Spinal cord (tissue), 10 donors: ENCODE results near the gene DMRTA1. TPM values are rescaled to one million over a fixed set of nuclear protein-coding genes. Genes with fewer than 3 reads are reported as not detected.
A peak's percentile ranks its signal among the peaks of the same experiment; 100 is the strongest.
"Not testable (repeated sequence)": the region's sequence is repeated elsewhere in the genome, so short reads cannot be mapped to it uniquely, and the experiment has no call there.

Experiments
- DNase-seq, 6 donors: peaks; one replicate each; pipeline versions ENCODE4 v3.0.0 to v3.0.0-alpha.2; 2013 to 2015; ENCODE audit warnings: low spot score in 6 of 6, low read depth in 4 of 6
- H3K27ac ChIP-seq: one replicate; pipeline ENCODE4 v1.5.1; 2013; ENCODE audit warnings: low read depth, low read length, control low read depth
- H3K27me3 ChIP-seq: one replicate; pipeline ENCODE4 v1.6.1; 2013; ENCODE audit warnings: low read length; ENCODE audit not compliant: control insufficient read depth, insufficient read depth
- H3K36me3 ChIP-seq: one replicate; pipeline ENCODE4 v1.6.1; 2013; ENCODE audit warnings: low read length; ENCODE audit not compliant: control insufficient read depth, insufficient read depth
- H3K4me1 ChIP-seq: one replicate; pipeline ENCODE4 v1.6.1; 2013; ENCODE audit warnings: low read length; ENCODE audit not compliant: control insufficient read depth, insufficient read depth
- H3K4me3 ChIP-seq: one replicate; pipeline ENCODE4 v1.5.1; 2013; ENCODE audit warnings: low read depth, low read length, control low read depth
- H3K9me3 ChIP-seq: one replicate; pipeline ENCODE4 v1.6.1; 2013; ENCODE audit warnings: low read length; ENCODE audit not compliant: control insufficient read depth, insufficient read depth
- WGBS: methylation state at CpG from one replicate; pipeline ENCODE4 v1.1.5; 2013; ENCODE audit warnings: missing lambda C conversion rate; ENCODE audit not compliant: insufficient coverage; 5-methylcytosine and 5-hydroxymethylcytosine counted together
- polyA plus RNA-seq, 2 donors: library from polyadenylated mRNA; unstranded; fragments of 120-200 nt; gene quantifications; one replicate each; pipeline ENCODE4 v1.2.1, GENCODE V29; 2013; ENCODE audit not compliant: insufficient read length in 2 of 2
- total RNA-seq, 2 donors: library from RNA; depleted of rRNA in 1 of 2; stranded (reverse); fragments of 120-200 nt in 1 of 2; fragments of >200 nt in 1 of 2; gene quantifications; one replicate each; pipeline versions ENCODE4 v1.2.3 to v1.2.4, GENCODE V29; 2013 to 2014
- donor health status: healthy.

The DMRTA1 gene
- total and polyA plus RNA-seq, 4 donors, result 0.32 to 1.1 (median 0.79) TPM

GRCh38 chr9:22454016-22454415 lies 7.4 kb downstream of the DMRTA1 start:
- no peaks in the 10 kb centered on the region for H3K27me3 ChIP-seq
- no peaks in the 10 kb centered on the region for H3K9me3 ChIP-seq
- no peaks in the 10 kb centered on the region for H3K4me1 ChIP-seq
- H3K36me3 ChIP-seq, result no peaks in the 10 kb centered on the region
- WGBS, result no CpG with 5 or more reads among the region's 1 CpG
- H3K27ac ChIP-seq, result no peak overlapping the region
- DNase-seq, result no peak
- H3K4me3 ChIP-seq, result no peak overlapping the region

DNA sequence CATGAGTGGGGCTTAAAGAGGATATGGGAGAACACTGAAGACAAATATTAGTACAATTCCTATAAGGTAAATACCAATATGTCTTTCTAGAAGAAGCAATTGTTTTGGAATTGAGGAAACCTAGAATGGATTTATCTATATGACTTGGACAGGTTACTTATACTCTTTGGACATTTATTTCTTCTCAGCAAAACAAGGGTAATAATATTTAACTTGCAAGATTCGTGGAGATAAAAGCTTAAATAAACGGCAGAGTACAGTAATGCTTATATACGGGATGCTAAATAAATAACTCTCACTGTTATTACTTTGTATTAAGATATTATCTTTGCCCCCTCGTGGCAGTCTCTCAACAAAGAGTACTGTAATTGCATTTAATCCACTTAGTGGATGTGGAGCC lies 8.6 kb downstream of the DMRTA1 start:
- no peaks in the 10 kb centered on the region for H3K9me3 ChIP-seq
- DNase-seq, result no peak
- H3K27me3 ChIP-seq, result no peaks in the 10 kb centered on the region
- WGBS, result no CpG with 5 or more reads among the region's 4 CpGs
- H3K4me3 ChIP-seq, result no peak overlapping the region
- H3K27ac ChIP-seq, result no peak overlapping the region
- no peaks in the 10 kb centered on the region for H3K36me3 ChIP-seq
- H3K4me1 ChIP-seq, result no peaks in the 10 kb centered on the region

DNA sequence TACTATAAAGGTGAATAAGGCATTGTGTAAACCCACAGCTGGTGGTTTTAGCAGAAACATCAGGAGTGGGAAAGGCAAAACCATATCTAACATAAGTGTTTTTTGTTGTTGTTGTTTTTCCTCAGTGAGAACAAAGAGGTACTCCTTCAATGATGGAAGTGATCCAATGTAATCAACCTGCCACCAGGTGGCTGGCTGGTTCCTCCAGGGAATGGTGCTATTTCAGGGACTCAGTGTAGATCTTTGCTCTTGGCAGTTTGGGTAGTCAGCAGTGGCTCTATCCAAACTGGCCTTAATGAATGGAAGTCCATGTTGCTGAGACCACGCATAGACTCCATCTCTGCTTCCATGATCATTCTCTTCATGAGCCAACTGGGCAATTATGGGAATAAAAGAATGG lies 10.8 kb downstream of the DMRTA1 start:
- Histone ChIP-seq H3K36me3 (no peaks in the 10 kb centered on the region), H3K27ac (no peak overlapping the region), H3K9me3 (no peaks in the 10 kb centered on the region), H3K4me3 (no peak overlapping the region), H3K27me3 (no peaks in the 10 kb centered on the region), H3K4me1 (no peaks in the 10 kb centered on the region)
- DNase-seq, result no peak
- WGBS, result no CpG with 5 or more reads among the region's 1 CpG

- H3K4me3 ChIP-seq, result no peak overlapping the region
- no peaks in the 10 kb centered on the region for H3K9me3 ChIP-seq
- H3K36me3 ChIP-seq, result no peaks in the 10 kb centered on the region
- 80% methylated on average over 1 of the region's 1 CpG for WGBS
- DNase-seq, result no peak
- H3K27me3 ChIP-seq, result no peaks in the 10 kb centered on the region
- no peaks in the 10 kb centered on the region for H3K4me1 ChIP-seq
- no peak overlapping the region for H3K27ac ChIP-seq
Measured at GRCh38 chr9:22463205-22463604, 16.6 kb downstream of the DMRTA1 start.

- DNase-seq, result peak in 5 of 6 donors; percentile 13 to 93 (median 54)
- no peaks in the 10 kb centered on the region for H3K4me1 ChIP-seq
- no peak overlapping the region for H3K4me3 ChIP-seq
- H3K27me3 ChIP-seq, result no peaks in the 10 kb centered on the region
- H3K27ac ChIP-seq, result no peak overlapping the region
- WGBS, result 3% methylated on average over 5 of the region's 8 CpGs
- no peaks in the 10 kb centered on the region for H3K9me3 ChIP-seq
- H3K36me3 ChIP-seq, result no peaks in the 10 kb centered on the region
Measured at GRCh38 chr9:22469928-22470544, 23.4 kb downstream of the DMRTA1 start.

DNA sequence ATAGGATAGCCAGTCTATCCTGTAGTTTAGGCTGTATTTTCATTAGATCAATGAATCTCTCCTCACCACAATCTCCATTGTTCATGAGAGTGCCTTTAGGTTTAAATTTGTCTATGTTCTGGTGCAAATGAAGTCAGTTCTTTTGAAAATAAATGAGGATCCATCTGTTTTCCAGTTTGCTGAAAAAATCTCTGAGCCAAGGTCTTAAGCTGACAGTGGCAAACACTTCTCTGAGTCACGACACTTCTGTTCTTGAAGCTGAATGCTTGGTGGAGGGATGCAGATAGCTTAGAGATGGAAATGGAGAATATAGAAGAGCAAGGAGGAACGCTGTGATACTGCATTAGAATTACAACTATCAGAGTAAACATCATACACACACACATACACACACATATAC lies 34.9 kb downstream of the DMRTA1 start:
- Histone ChIP-seq H3K4me1 (no peaks in the 10 kb centered on the region), H3K27ac (no peak overlapping the region), H3K27me3 (no peaks in the 10 kb centered on the region), H3K36me3 (no peaks in the 10 kb centered on the region), H3K4me3 (no peak overlapping the region), H3K9me3 (no peaks in the 10 kb centered on the region)
- no CpG with 5 or more reads among the region's 2 CpGs for WGBS
- DNase-seq, result peak in 1 of 6 donors; percentile 52

- H3K36me3 ChIP-seq, result no peaks in the 10 kb centered on the region
- no peak overlapping the region for H3K27ac ChIP-seq
- no peaks in the 10 kb centered on the region for H3K27me3 ChIP-seq
- H3K9me3 ChIP-seq, result no peaks in the 10 kb centered on the region
- no peak overlapping the region for H3K4me3 ChIP-seq
- H3K4me1 ChIP-seq, result no peaks in the 10 kb centered on the region
- 0% methylated on average over 1 of the region's 1 CpG for WGBS
- DNase-seq, result peak in 4 of 6 donors; percentile 5 to 81 (median 42)
Measured at GRCh38 chr9:22483528-22484070, 37.0 kb downstream of the DMRTA1 start.

DNA sequence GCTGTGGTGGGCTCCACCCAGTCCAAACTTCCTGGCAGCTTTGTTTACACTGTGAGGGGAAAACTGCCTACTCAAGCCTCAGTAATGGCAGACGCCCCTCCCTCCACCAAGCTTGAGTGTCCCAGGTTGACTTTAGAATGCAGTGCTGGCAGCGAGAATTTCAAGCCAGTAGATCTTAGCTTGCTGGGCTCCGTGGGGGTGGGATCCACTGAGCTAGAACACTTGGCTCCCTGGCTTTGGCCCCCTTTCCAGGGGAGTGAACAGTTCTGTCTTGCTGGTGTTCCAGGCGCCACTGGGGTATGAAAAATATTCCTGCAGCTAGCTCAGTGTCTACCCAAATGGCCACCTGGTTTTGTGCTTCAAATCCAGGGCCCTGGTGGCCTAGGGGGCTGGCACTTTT lies 49.6 kb downstream of the DMRTA1 start:
- not testable (repeated sequence) for DNase-seq, H3K4me1 ChIP-seq
- whole genome bisulfite sequencing, result 95% methylated on average over 3 of the region's 4 CpGs

More for the DNA sequence above, 49.6 kb downstream of the DMRTA1 start:
- not testable (repeated sequence) for H3K27me3 ChIP-seq, H3K9me3 ChIP-seq, H3K27ac ChIP-seq, H3K4me3 ChIP-seq, H3K36me3 ChIP-seq
